Measurements from ENCODE around the gene CRACDL. TPM values are rescaled to one million over a fixed set of nuclear protein-coding genes. Genes with fewer than 3 reads are reported as not detected.

CRACDL gene
- not detected for polyA plus RNA-seq (2012; ENCODE audit: insufficient read length, low read depth)

GRCh38 chr2:98935777-98936352 lies at the start of gene CRACDL:
Gene CRACDL (minus strand): TSS chr2:98936225. CDS start chr2:98846800, 89,425 bp downstream.
- no peak for TF ChIP-seq SIN3A (IDR thresholded peaks at IDR 0.05; ENCODE audit: borderline replicate concordance, insufficient read depth, low read length)
- no peak for TF ChIP-seq REST (IDR thresholded peaks at IDR 0.05; ENCODE audit: insufficient read depth in 1 of 2, low read depth in 2 of 2, low read length in 2 of 2)
- no peak for TF ChIP-seq TAF1 (IDR thresholded peaks at IDR 0.05; ENCODE audit: borderline replicate concordance, insufficient read depth, low read length)
- TF ChIP-seq FOXP2 (optimal IDR thresholded peaks at IDR 0.05; ENCODE audit: borderline replicate concordance, extremely low read depth, extremely low read length, insufficient read depth), result no peak
- TF ChIP-seq POLR2AphosphoS5 (IDR thresholded peaks at IDR 0.05; ENCODE audit: low read depth, low read length), result no peak

- TF ChIP-seq REST (IDR thresholded peaks at IDR 0.05; ENCODE audit: insufficient read depth in 1 of 2, low read depth in 2 of 2, low read length in 2 of 2), result no peak
- no peak for TF ChIP-seq FOXP2 (optimal IDR thresholded peaks at IDR 0.05; ENCODE audit: borderline replicate concordance, extremely low read depth, extremely low read length, insufficient read depth)
- TF ChIP-seq TAF1 (IDR thresholded peaks at IDR 0.05; ENCODE audit: borderline replicate concordance, insufficient read depth, low read length), result no peak
- TF ChIP-seq SIN3A (IDR thresholded peaks at IDR 0.05; ENCODE audit: borderline replicate concordance, insufficient read depth, low read length), result no peak
- TF ChIP-seq POLR2AphosphoS5 (IDR thresholded peaks at IDR 0.05; ENCODE audit: low read depth, low read length), result no peak
Observed at GRCh38 chr2:98975611-98976010, 39.6 kb upstream of the CRACDL start.

GRCh38 chr2:98972582-98973167 lies 36.6 kb upstream of the CRACDL start:
- TF ChIP-seq SIN3A (IDR thresholded peaks at IDR 0.05; ENCODE audit: borderline replicate concordance, insufficient read depth, low read length) (no peak), REST (IDR thresholded peaks at IDR 0.05; ENCODE audit: insufficient read depth in 1 of 2, low read depth in 2 of 2, low read length in 2 of 2) (no peak), POLR2AphosphoS5 (IDR thresholded peaks at IDR 0.05; ENCODE audit: low read depth, low read length) (no peak), TAF1 (IDR thresholded peaks at IDR 0.05; ENCODE audit: borderline replicate concordance, insufficient read depth, low read length) (no peak), FOXP2 (optimal IDR thresholded peaks at IDR 0.05; ENCODE audit: borderline replicate concordance, extremely low read depth, extremely low read length, insufficient read depth) (no peak)

GRCh38 chr2:98959810-98960507 lies 23.9 kb upstream of the CRACDL start:
- TF ChIP-seq FOXP2 (optimal IDR thresholded peaks at IDR 0.05; ENCODE audit: borderline replicate concordance, extremely low read depth, extremely low read length, insufficient read depth) (no peak), REST (IDR thresholded peaks at IDR 0.05; ENCODE audit: insufficient read depth in 1 of 2, low read depth in 2 of 2, low read length in 2 of 2) (no peak), SIN3A (IDR thresholded peaks at IDR 0.05; ENCODE audit: borderline replicate concordance, insufficient read depth, low read length) (no peak), TAF1 (IDR thresholded peaks at IDR 0.05; ENCODE audit: borderline replicate concordance, insufficient read depth, low read length) (no peak), POLR2AphosphoS5 (IDR thresholded peaks at IDR 0.05; ENCODE audit: low read depth, low read length) (no peak)
